H1 (cell line): ENCODE results near the gene FAM50B. TPM values are rescaled to one million over a fixed set of nuclear protein-coding genes. Genes with fewer than 3 reads are reported as not detected.

Source experiments
- CTCF ChIA-PET: fragments of 300-600 bp; sonication (Branson Sonifier 250); formaldehyde crosslinking; loops from one replicate; lab custom pipeline; 2021; ENCODE audit not compliant: partially characterized antibody; lab: Charles Lee
- POLR2A ChIA-PET: fragments of 300-600 bp; sonication (Branson Sonifier 250); formaldehyde crosslinking; loops from one replicate; lab custom pipeline; 2021; ENCODE audit warnings: inconsistent platforms; ENCODE audit not compliant: partially characterized antibody; lab: Charles Lee
- DNase-seq, 2 experiments: peaks; one replicate each; pipeline versions ENCODE4 v3.0.0 to v3.0.0-alpha.2; 2010 to 2022; ENCODE audit warnings: low spot score in 2 of 2, low read depth in 1 of 2, mixed read lengths in 1 of 2
- FAIRE-seq: peaks from 2 replicates; lab custom pipeline; 2011; peaks lifted over from hg19 to GRCh38; lab: Jason Lieb, UNC
- H2AFZ ChIP-seq: 2 replicates; pipeline ENCODE4 v1.8.1; 2012; ENCODE audit warnings: low read length, inconsistent platforms
- H2AK5ac ChIP-seq: 2 replicates; pipeline ENCODE4 v1.6.1; 2013; ENCODE audit warnings: low read depth, low read length
- H2BK120ac ChIP-seq: replicated peaks from 2 replicates; pipeline ENCODE3; 2013; ENCODE audit warnings: low read depth, low read length, inconsistent platforms
- H2BK12ac ChIP-seq: 2 replicates; pipeline ENCODE4 v1.6.1; 2013; ENCODE audit warnings: low read depth, low read length
- H2BK15ac ChIP-seq: 2 replicates; pipeline ENCODE4 v1.6.1; 2013; ENCODE audit warnings: low read length
- H2BK20ac ChIP-seq: 2 replicates; pipeline ENCODE4 v1.6.1; 2013; ENCODE audit warnings: low read length
- H2BK5ac ChIP-seq: 2 replicates; pipeline ENCODE4 v1.6.1; 2013; ENCODE audit warnings: low read depth, low read length
- H3K14ac ChIP-seq: 2 replicates; pipeline ENCODE4 v1.6.1; 2013; ENCODE audit warnings: inconsistent platforms; ENCODE audit not compliant: insufficient read length
- H3K18ac ChIP-seq: 2 replicates; pipeline ENCODE4 v1.6.1; 2013; ENCODE audit warnings: low read length; ENCODE audit errors: extremely low read depth
- H3K23ac ChIP-seq: 2 replicates; pipeline ENCODE4 v1.6.1; 2013; ENCODE audit warnings: inconsistent platforms; ENCODE audit not compliant: insufficient read length
- H3K23me2 ChIP-seq: 2 replicates; pipeline ENCODE4 v1.6.1; 2013; ENCODE audit warnings: low read depth, low read length
- H3K27ac ChIP-seq: 2 replicates; pipeline ENCODE4 v1.6.1; 2011; ENCODE audit warnings: low read depth, low read length, inconsistent platforms
- H3K27me3 ChIP-seq, 4 experiments: replicated peaks in 1 of 4; 1 replicate in 1 of 4; 2 replicates in 3 of 4; pipeline versions ENCODE4 v1.6.1 to v1.8.1; 2011 to 2013; ENCODE audit warnings: low read length in 3 of 4, mild to moderate bottlenecking in 3 of 4, inconsistent platforms in 2 of 4, mixed read lengths in 2 of 4, moderate library complexity in 1 of 4; ENCODE audit not compliant: control insufficient read depth in 3 of 4, insufficient read depth in 3 of 4; ENCODE audit errors: extremely low read depth in 1 of 4
- H3K36me3 ChIP-seq, 4 experiments: 2 replicates each; pipeline versions ENCODE4 v1.6.1 to v1.8.1; 2011 to 2013; ENCODE audit warnings: mild to moderate bottlenecking in 4 of 4, low read length in 3 of 4, moderate library complexity in 2 of 4, control low read depth in 1 of 4, inconsistent platforms in 1 of 4; ENCODE audit not compliant: insufficient read depth in 4 of 4, control insufficient read depth in 2 of 4
- H3K4ac ChIP-seq: replicated peaks from 2 replicates; pipeline ENCODE3; 2013; ENCODE audit warnings: low read length, low read depth, mixed read lengths, inconsistent platforms; ENCODE audit not compliant: insufficient read length
- H3K4me1 ChIP-seq, 4 experiments: replicated peaks in 1 of 4; 1 replicate in 1 of 4; 2 replicates in 3 of 4; pipeline versions ENCODE4 v1.6.1 to v1.8.1; 2011 to 2013; ENCODE audit warnings: low read length in 3 of 4, inconsistent platforms in 2 of 4, mixed read lengths in 1 of 4; ENCODE audit not compliant: insufficient read depth in 4 of 4, control insufficient read depth in 3 of 4
- H3K4me2 ChIP-seq, 2 experiments: 2 replicates each; pipeline versions ENCODE4 v1.6.1 to v1.8.1; 2011 to 2013; ENCODE audit warnings: low read depth in 2 of 2, low read length in 2 of 2, control low read depth in 1 of 2, inconsistent platforms in 1 of 2, mild to moderate bottlenecking in 1 of 2; ENCODE audit not compliant: insufficient read depth in 1 of 2
- H3K4me3 ChIP-seq, 4 experiments: fragments of 200-600, 300-600 bp in 1 of 4; sonication (generic), shearing (Covaris generic), sonication (Bioruptor Twin) in 1 of 4; 2 replicates each; pipeline versions ENCODE4 v1.5.1 to v1.8.1; 2011 to 2016; ENCODE audit warnings: low read length in 4 of 4, low read depth in 3 of 4, control low read depth in 2 of 4, inconsistent platforms in 2 of 4, mild to moderate bottlenecking in 2 of 4, mixed read lengths in 1 of 4, moderate library complexity in 1 of 4; ENCODE audit not compliant: insufficient read depth in 2 of 4; ENCODE audit errors: extremely low read depth in 1 of 4
- H3K56ac ChIP-seq: replicated peaks from 2 replicates; pipeline ENCODE3; 2013; ENCODE audit warnings: low read depth, mild to moderate bottlenecking, mixed read lengths, low read length, inconsistent platforms; ENCODE audit not compliant: insufficient read length
- H3K79me1 ChIP-seq: 2 replicates; pipeline ENCODE4 v1.6.1; 2013; ENCODE audit warnings: low read depth, low read length, control low read depth
- H3K79me2 ChIP-seq, 2 experiments: 2 replicates each; pipeline versions ENCODE4 v1.6.1 to v1.8.1; 2012 to 2013; ENCODE audit warnings: low read length in 2 of 2, mild to moderate bottlenecking in 2 of 2, inconsistent platforms in 1 of 2; ENCODE audit not compliant: insufficient read depth in 2 of 2, control insufficient read depth in 1 of 2
- H3K9ac ChIP-seq, 4 experiments: replicated peaks in 1 of 4; 1 replicate in 1 of 4; 2 replicates in 3 of 4; pipeline versions ENCODE4 v1.6.1 to v1.8.1; 2011 to 2013; ENCODE audit warnings: low read depth in 3 of 4, low read length in 3 of 4, control low read depth in 2 of 4, mild to moderate bottlenecking in 2 of 4, moderate library complexity in 2 of 4, inconsistent platforms in 1 of 4; ENCODE audit errors: extremely low read depth in 1 of 4
- H3K9me3 ChIP-seq, 2 experiments: 2 replicates each; pipeline versions ENCODE4 v1.6.1 to v1.8.1; 2012 to 2013; ENCODE audit warnings: mild to moderate bottlenecking in 2 of 2, moderate library complexity in 2 of 2, control low read depth in 1 of 2, inconsistent platforms in 1 of 2, low read depth in 1 of 2, low read length in 1 of 2, mixed read lengths in 1 of 2; ENCODE audit not compliant: insufficient read depth in 2 of 2
- H4K20me1 ChIP-seq, 2 experiments: replicated peaks in 1 of 2; 2 replicates each; pipeline versions ENCODE3 to v1.8.1; 2011 to 2013; ENCODE audit warnings: inconsistent platforms in 2 of 2, low read length in 2 of 2, mild to moderate bottlenecking in 1 of 2; ENCODE audit not compliant: insufficient read depth in 2 of 2, control insufficient read depth in 1 of 2
- H4K5ac ChIP-seq: 2 replicates; pipeline ENCODE4 v1.6.1; 2013; ENCODE audit warnings: low read length, low read depth, mixed read lengths, inconsistent platforms; ENCODE audit not compliant: insufficient read length
- H4K8ac ChIP-seq: 2 replicates; pipeline ENCODE4 v1.8.0; 2013; ENCODE audit warnings: mild to moderate bottlenecking, moderate library complexity, low read length, inconsistent platforms; ENCODE audit not compliant: insufficient read depth; ENCODE audit errors: extremely low read depth
- H4K91ac ChIP-seq: replicated peaks from 2 replicates; pipeline ENCODE3; 2013; ENCODE audit warnings: low read length, mixed read lengths, inconsistent platforms; ENCODE audit not compliant: insufficient read length
- GABPA ChIP-seq: IDR thresholded peaks from 2 replicates; pipeline ENCODE4 v1.6.1; 2011; ENCODE audit warnings: mild to moderate bottlenecking, low read length, moderate library complexity, borderline replicate concordance; ENCODE audit not compliant: insufficient read depth
- NANOG ChIP-seq: IDR thresholded peaks from 2 replicates; pipeline ENCODE4 v1.6.1; 2011; ENCODE audit warnings: low read length, low read depth, mild to moderate bottlenecking, inconsistent platforms; ENCODE audit not compliant: insufficient read depth, poor library complexity, severe bottlenecking
- SAP30 ChIP-seq: fragments of 300-600 bp; sonication (generic); IDR thresholded peaks from 2 replicates; pipeline ENCODE4 v1.7.1; 2012; ENCODE audit warnings: low read length, moderate library complexity, mild to moderate bottlenecking, inconsistent platforms; ENCODE audit not compliant: insufficient read depth, insufficient replicate concordance
- SIN3A ChIP-seq, 2 experiments: IDR thresholded peaks in 1 of 2; conservative IDR thresholded peaks in 1 of 2; 2 replicates each; pipeline ENCODE4 v1.6.1; 2011 to 2012; ENCODE audit warnings: low read length in 2 of 2, improper control_type of control experiment in 1 of 2, low read depth in 1 of 2, mild to moderate bottlenecking in 1 of 2
- SIRT6 ChIP-seq: IDR thresholded peaks from one replicate; pipeline ENCODE4 v1.7.1; 2012; ENCODE audit warnings: low read length, inconsistent platforms
- WGBS, 2 experiments: shearing (Covaris generic) in 1 of 2; methylation state at CpG; one replicate each; pipeline versions ENCODE4 v1.1.6 to v1.1.7; 2013 to 2015; ENCODE audit warnings: low lambda C conversion rate in 2 of 2, mixed read lengths in 2 of 2, inconsistent platforms in 1 of 2, low coverage in 1 of 2, missing lambda C conversion rate in 1 of 2; ENCODE audit not compliant: insufficient replicate concordance in 2 of 2, insufficient coverage in 1 of 2, insufficient read length in 1 of 2; ENCODE audit errors: extremely low coverage in 1 of 2, missing lambda C conversion rate in 1 of 2; 5-methylcytosine and 5-hydroxymethylcytosine counted together
- polyA plus RNA-seq, 7 experiments: library from polyadenylated mRNA; depleted of rRNA in 3 of 7; stranded (reverse) in 5 of 7; unstranded in 2 of 7; fragments of >200 nt in 5 of 7; fragments of 200-250 nt in 2 of 7; gene quantifications; 1 replicate in 5 of 7; 2 replicates in 1 of 7; 4 replicates in 1 of 7; pipeline versions ENCODE4 v1.2.1 to v1.2.3, GENCODE V29; 2011 to 2013; ENCODE audit warnings: missing spikeins in 2 of 7, mixed read lengths in 2 of 7
- total RNA-seq: library from RNA; stranded (reverse); fragmentation: NEBNext Ultra II Directional; extraction: Animal tissue kit (Norgen Biotek cat#: 25700); gene quantifications from 2 replicates; pipeline ENCODE4 v1.2.1, GENCODE V29; 2021

FAM50B gene
- total and polyA plus RNA-seq, 2 of the 8 experiments (the other 6 are each of a cell fraction or from before 2014, with no cell fraction given): 3.1 to 3.2 TPM

- Histone ChIP-seq H2BK15ac (no peak overlapping the region), H3K79me2 (no peaks in the 10 kb centered on the region), H3K27me3 (no peaks in the 10 kb centered on the region), H3K79me1 (no peaks in the 10 kb centered on the region), H3K18ac (no peak overlapping the region), H3K23me2 (no peaks in the 10 kb centered on the region), H2AK5ac (no peak overlapping the region), H3K14ac (no peak overlapping the region), H3K9ac (no peak overlapping the region), H3K4me2 (no peak overlapping the region), H3K4ac (no peak overlapping the region), H2AFZ (no peak overlapping the region), H3K56ac (no peak overlapping the region), H2BK120ac (no peak overlapping the region), H4K91ac (no peak overlapping the region), H2BK20ac (no peak overlapping the region), H3K4me3 (no peak overlapping the region), H4K5ac (no peak overlapping the region), H4K8ac (no peak overlapping the region), H3K36me3 (no peaks in the 10 kb centered on the region), H4K20me1 (no peaks in the 10 kb centered on the region), H2BK5ac (no peak overlapping the region), H3K4me1 (no peaks in the 10 kb centered on the region), H3K27ac (no peak overlapping the region), H2BK12ac (no peak overlapping the region), H3K23ac (no peak overlapping the region), H3K9me3 (no peaks in the 10 kb centered on the region)
- CTCF ChIA-PET: interaction anchor here (0.9 to 4.5 kb wide), 8 partner anchors 10 to 142 kb away, joined by 3 to 40 read pairs (median 4); partner anchors contain the start of gene FAM50B
- POLR2A ChIA-PET: interaction anchor here (0.8 kb wide), 1 partner anchor 13 kb away, joined by 4 read pairs; the partner anchor contains the start of gene FAM50B
- no peak for FAIRE-seq
- no peak for DNase-seq
- 93% methylated on average over 5 of the region's 5 CpGs; no CpG with 5 or more reads in 1 of the 2 experiments for WGBS, 2 experiments
- no peak for TF ChIP-seq GABPA
- no peak for TF ChIP-seq NANOG
- no peak for TF ChIP-seq SIRT6
- no peak for TF ChIP-seq SIN3A (conservative IDR thresholded peaks at IDR 0.05 in 1 of 2, IDR thresholded peaks at IDR 0.05 in 1 of 2; ENCODE audit: low read depth in 1 of 2, low read length in 2 of 2)
- no peak for TF ChIP-seq SAP30
Measured at GRCh38 chr6:3835785-3836184, 13.4 kb upstream of the FAM50B start.
